ENCODE results near the gene ALX4.

ALX4 gene

GRCh38 chr11:44344423-44344820 lies 34.5 kb upstream of the ALX4 start:
- no peak overlapping the region for H3K4me3 ChIP-seq (ENCODE audit: low read depth, low read length)
- TF ChIP-seq, protein P1, sequence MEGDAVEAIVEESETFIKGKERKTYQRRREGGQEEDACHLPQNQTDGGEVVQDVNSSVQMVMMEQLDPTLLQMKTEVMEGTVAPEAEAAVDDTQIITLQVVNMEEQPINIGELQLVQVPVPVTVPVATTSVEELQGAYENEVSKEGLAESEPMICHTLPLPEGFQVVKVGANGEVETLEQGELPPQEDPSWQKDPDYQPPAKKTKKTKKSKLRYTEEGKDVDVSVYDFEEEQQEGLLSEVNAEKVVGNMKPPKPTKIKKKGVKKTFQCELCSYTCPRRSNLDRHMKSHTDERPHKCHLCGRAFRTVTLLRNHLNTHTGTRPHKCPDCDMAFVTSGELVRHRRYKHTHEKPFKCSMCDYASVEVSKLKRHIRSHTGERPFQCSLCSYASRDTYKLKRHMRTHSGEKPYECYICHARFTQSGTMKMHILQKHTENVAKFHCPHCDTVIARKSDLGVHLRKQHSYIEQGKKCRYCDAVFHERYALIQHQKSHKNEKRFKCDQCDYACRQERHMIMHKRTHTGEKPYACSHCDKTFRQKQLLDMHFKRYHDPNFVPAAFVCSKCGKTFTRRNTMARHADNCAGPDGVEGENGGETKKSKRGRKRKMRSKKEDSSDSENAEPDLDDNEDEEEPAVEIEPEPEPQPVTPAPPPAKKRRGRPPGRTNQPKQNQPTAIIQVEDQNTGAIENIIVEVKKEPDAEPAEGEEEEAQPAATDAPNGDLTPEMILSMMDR (IDR thresholded peaks at IDR 0.05; ENCODE audit: low read depth, low read length), result no peak

- no peak overlapping the region for H3K4me3 ChIP-seq (ENCODE audit: low read depth, low read length)
- TF ChIP-seq, protein P1 (IDR thresholded peaks at IDR 0.05; ENCODE audit: low read depth, low read length), result no peak
These were observed 34.0 kb upstream of the ALX4 start for GRCh38 chr11:44343778-44344422.

- TF ChIP-seq, protein P1 (IDR thresholded peaks at IDR 0.05; ENCODE audit: low read depth, low read length), result no peak
- no peak overlapping the region for H3K4me3 ChIP-seq (ENCODE audit: low read depth, low read length)
These were observed 32.7 kb upstream of the ALX4 start for GRCh38 chr11:44342616-44343015.

- TF ChIP-seq, protein P1 (IDR thresholded peaks at IDR 0.05; ENCODE audit: low read depth, low read length), result no peak
- H3K4me3 ChIP-seq (ENCODE audit: low read depth, low read length), result no peak overlapping the region
These were observed 30.7 kb upstream of the ALX4 start for GRCh38 chr11:44340656-44341055.

- no peak overlapping the region for H3K4me3 ChIP-seq (ENCODE audit: low read depth, low read length)
- TF ChIP-seq, protein P1 (IDR thresholded peaks at IDR 0.05; ENCODE audit: low read depth, low read length), result no peak
These were observed 29.6 kb upstream of the ALX4 start for GRCh38 chr11:44339530-44339883.

- TF ChIP-seq, protein P1 (IDR thresholded peaks at IDR 0.05; ENCODE audit: low read depth, low read length), result no peak
- H3K4me3 ChIP-seq (ENCODE audit: low read depth, low read length), result no peak overlapping the region
These were observed 29.0 kb upstream of the ALX4 start for GRCh38 chr11:44338698-44339529.

DNA sequence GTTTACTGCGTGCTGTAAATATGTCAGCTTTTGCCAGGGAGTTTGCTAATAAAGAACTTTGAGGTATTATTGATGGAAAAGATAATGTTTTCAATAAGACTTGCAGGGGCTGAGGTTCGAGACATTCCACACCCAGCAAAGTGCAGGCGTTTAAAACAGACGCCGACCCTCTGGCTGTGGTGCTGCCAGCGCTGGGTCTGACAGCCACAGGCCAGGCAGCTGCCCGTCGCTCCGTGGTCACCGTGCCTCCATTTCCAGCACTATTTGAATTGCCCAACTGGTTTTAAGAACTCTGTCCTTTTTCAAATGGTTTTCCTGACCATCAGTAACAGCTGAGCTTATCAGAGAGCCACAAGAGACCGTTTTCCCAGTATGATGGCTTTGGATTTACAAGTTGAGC lies 28.1 kb upstream of the ALX4 start:
- no peak overlapping the region for H3K4me3 ChIP-seq (ENCODE audit: low read depth, low read length)
- TF ChIP-seq, protein P1 (IDR thresholded peaks at IDR 0.05; ENCODE audit: low read depth, low read length), result no peak
